Cardiac muscle cell (in vitro differentiated cells and primary cell): ENCODE measurements around the gene N4BP3. TPM values are rescaled to one million over a fixed set of nuclear protein-coding genes. Genes with fewer than 3 reads are reported as not detected.

Source experiments
- DNase-seq, 2 donors: peaks; one replicate each; pipeline versions ENCODE4 v3.0.0 to v3.0.0-alpha.2; 2010 to 2017; ENCODE audit warnings: low read depth in 1 of 2, low spot score in 1 of 2
- H3K27ac ChIP-seq: fragments of 200-600 bp; sonication (generic); 2 replicates; pipeline ENCODE4 v1.5.1; 2016
- H3K27me3 ChIP-seq: fragments of 200-600 bp; sonication (generic); 2 replicates; pipeline ENCODE4 v1.6.0; 2016; ENCODE audit warnings: control low read depth
- H3K36me3 ChIP-seq: fragments of 200-600 bp; sonication (generic); 2 replicates; pipeline ENCODE4 v1.5.1; 2016; ENCODE audit warnings: control low read depth
- H3K4me1 ChIP-seq: fragments of 200-600 bp; sonication (generic); 2 replicates; pipeline ENCODE4 v1.8.1; 2017; ENCODE audit warnings: low read depth, mild to moderate bottlenecking, mixed run types
- H3K4me3 ChIP-seq: fragments of 200-600 bp; sonication (generic); 2 replicates; pipeline ENCODE4 v1.5.1; 2016; ENCODE audit warnings: mild to moderate bottlenecking
- H3K9me3 ChIP-seq: fragments of 200-600 bp; sonication (generic); 2 replicates; pipeline ENCODE4 v1.5.1; 2017; ENCODE audit warnings: low read depth, mild to moderate bottlenecking, control low read depth
- polyA plus RNA-seq: library from polyadenylated mRNA; unstranded; fragments of >200 nt; fragmentation: Nextera tagmentation; extraction: Ambion mirVana; gene quantifications from 2 replicates; pipeline ENCODE4 v1.2.1, GENCODE V29; 2016
- total RNA-seq: library from RNA; depleted of rRNA; stranded (reverse); fragments of >200 nt; gene quantifications from 2 replicates; pipeline ENCODE4 v1.2.3, GENCODE V29; 2016
- TF ChIP-seq, protein P1 (sequence below): IDR thresholded peaks from 2 replicates; pipeline ENCODE4 v1.5.1; 2012; ENCODE audit warnings: low read depth, mild to moderate bottlenecking, low read length

The N4BP3 gene
- total and polyA plus RNA-seq, 2 experiments from 2014 or later, result 5.7 to 13.7 TPM

- TF ChIP-seq, protein P1, sequence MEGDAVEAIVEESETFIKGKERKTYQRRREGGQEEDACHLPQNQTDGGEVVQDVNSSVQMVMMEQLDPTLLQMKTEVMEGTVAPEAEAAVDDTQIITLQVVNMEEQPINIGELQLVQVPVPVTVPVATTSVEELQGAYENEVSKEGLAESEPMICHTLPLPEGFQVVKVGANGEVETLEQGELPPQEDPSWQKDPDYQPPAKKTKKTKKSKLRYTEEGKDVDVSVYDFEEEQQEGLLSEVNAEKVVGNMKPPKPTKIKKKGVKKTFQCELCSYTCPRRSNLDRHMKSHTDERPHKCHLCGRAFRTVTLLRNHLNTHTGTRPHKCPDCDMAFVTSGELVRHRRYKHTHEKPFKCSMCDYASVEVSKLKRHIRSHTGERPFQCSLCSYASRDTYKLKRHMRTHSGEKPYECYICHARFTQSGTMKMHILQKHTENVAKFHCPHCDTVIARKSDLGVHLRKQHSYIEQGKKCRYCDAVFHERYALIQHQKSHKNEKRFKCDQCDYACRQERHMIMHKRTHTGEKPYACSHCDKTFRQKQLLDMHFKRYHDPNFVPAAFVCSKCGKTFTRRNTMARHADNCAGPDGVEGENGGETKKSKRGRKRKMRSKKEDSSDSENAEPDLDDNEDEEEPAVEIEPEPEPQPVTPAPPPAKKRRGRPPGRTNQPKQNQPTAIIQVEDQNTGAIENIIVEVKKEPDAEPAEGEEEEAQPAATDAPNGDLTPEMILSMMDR, result no peak
- H3K4me3 ChIP-seq, result no peak overlapping the region
- no peaks in the 10 kb centered on the region for H3K9me3 ChIP-seq
- no peaks in the 10 kb centered on the region for H3K36me3 ChIP-seq
- H3K27me3 ChIP-seq, result no peaks in the 10 kb centered on the region
- H3K27ac ChIP-seq, result no peak overlapping the region
- H3K4me1 ChIP-seq, result no peaks in the 10 kb centered on the region
- no peak for DNase-seq
Observed at GRCh38 chr5:178090856-178091255, 22.5 kb upstream of the N4BP3 start.

GRCh38 chr5:178093134-178093533 is 20.2 kb upstream of the N4BP3 start:
- TF ChIP-seq, protein P1, result no peak
- Histone ChIP-seq H3K4me1 (no peaks in the 10 kb centered on the region), H3K4me3 (no peak overlapping the region), H3K27me3 (no peaks in the 10 kb centered on the region), H3K27ac (no peak overlapping the region), H3K36me3 (no peaks in the 10 kb centered on the region), H3K9me3 (no peaks in the 10 kb centered on the region)
- no peak for DNase-seq

DNA sequence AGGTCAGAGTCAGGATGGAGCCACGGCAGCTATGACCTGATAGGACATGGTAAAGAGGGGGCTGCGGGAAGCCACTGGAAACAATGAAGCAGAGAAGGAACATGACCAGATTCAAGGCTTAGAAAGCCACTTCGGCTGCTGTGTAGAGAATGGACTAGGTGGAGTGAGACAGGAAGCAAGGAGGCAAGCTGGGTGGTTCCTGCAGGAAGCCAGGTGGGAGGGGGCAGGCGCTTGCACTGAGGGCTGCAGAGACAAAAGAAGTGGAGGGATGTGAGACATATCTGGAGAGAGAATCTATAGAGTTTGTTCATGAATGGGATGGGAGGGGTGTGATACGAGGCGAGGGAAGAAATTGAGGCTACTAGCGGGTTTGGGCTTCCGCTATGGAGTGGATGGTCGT is 19.0 kb upstream of the N4BP3 start:
- Histone ChIP-seq H3K4me1 (no peaks in the 10 kb centered on the region), H3K36me3 (no peaks in the 10 kb centered on the region), H3K27ac (no peak overlapping the region), H3K27me3 (no peaks in the 10 kb centered on the region), H3K9me3 (no peaks in the 10 kb centered on the region), H3K4me3 (no peak overlapping the region)
- TF ChIP-seq, protein P1, result no peak
- no peak for DNase-seq

DNA sequence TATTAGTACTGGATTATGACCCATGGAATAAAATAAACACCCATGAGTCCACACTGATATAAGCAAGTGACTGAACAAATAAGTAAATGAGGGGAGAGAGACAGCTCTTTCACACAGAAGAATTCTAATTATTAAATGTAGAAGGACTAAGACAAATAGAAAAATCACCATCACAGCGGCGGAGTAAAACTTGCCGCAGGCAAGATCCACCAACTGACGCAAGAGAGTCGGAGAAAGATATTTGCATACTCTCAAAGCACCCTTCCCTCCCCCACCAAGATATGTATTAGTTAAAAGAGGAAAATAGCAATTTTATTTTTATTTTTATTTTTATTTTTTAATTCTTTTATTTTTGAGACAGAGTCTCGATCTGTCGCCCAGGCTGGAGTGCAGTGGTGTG is 14.6 kb upstream of the N4BP3 start:
- Histone ChIP-seq H3K36me3 (no peaks in the 10 kb centered on the region), H3K27me3 (no peaks in the 10 kb centered on the region), H3K27ac (no peak overlapping the region), H3K9me3 (no peaks in the 10 kb centered on the region), H3K4me1 (no peaks in the 10 kb centered on the region), H3K4me3 (no peak overlapping the region)
- TF ChIP-seq, protein P1, result no peak
- DNase-seq, result no peak

- Histone ChIP-seq H3K27me3 (no peaks in the 10 kb centered on the region), H3K27ac (no peak overlapping the region), H3K4me1 (no peaks in the 10 kb centered on the region), H3K9me3 (no peaks in the 10 kb centered on the region), H3K4me3 (no peak overlapping the region), H3K36me3 (no peaks in the 10 kb centered on the region)
- TF ChIP-seq, protein P1, result no peak
- no peak for DNase-seq
Observed at GRCh38 chr5:178103612-178104011, 9.7 kb upstream of the N4BP3 start.

DNA sequence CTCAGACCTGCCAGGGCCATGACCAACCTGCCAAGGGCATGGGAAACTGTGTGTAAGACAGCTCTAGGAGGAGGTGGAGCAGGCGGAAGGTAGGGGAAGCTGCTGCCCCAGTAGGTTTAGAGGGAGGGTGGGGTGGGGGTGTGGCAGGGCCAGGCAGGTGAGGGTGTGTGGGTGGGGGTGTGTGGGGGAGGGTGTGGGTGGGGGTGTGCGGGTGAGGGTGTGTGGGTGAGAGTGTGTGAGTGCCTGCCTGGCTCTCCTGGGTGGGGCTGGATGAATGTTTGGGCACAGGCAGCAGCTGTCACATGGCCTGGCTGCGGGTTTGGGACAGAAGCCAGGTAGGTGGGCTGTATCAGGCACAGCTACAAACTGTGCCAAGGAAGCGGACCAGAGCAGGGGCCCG is 8.8 kb upstream of the N4BP3 start:
- Histone ChIP-seq H3K27ac (no peak overlapping the region), H3K4me3 (no peak overlapping the region), H3K36me3 (no peaks in the 10 kb centered on the region), H3K4me1 (no peaks in the 10 kb centered on the region), H3K9me3 (no peaks in the 10 kb centered on the region), H3K27me3 (no peaks in the 10 kb centered on the region)
- TF ChIP-seq, protein P1, result no peak
- DNase-seq, result no peak
